ENCODE results near the gene NFXL1.

DNA sequence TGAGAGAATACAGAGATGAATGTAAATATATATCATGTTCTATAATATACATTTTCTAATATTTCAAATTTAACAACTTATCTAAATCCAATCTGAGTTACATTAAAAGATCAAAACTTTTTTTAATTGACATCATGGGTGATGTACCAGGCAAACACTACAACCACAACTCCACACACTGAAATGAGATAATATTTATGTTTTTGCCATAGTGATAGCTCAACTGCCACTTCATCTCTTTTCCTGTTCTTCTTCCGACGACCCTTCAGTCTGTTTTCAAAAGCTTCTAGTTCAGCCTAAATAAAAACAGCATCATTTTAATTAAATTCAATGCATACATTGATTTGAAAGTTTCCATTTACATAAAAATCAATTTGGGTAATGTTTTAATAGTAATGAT is 66.3 kb downstream of the NFXL1 start:
- TF ChIP-seq, protein P1, sequence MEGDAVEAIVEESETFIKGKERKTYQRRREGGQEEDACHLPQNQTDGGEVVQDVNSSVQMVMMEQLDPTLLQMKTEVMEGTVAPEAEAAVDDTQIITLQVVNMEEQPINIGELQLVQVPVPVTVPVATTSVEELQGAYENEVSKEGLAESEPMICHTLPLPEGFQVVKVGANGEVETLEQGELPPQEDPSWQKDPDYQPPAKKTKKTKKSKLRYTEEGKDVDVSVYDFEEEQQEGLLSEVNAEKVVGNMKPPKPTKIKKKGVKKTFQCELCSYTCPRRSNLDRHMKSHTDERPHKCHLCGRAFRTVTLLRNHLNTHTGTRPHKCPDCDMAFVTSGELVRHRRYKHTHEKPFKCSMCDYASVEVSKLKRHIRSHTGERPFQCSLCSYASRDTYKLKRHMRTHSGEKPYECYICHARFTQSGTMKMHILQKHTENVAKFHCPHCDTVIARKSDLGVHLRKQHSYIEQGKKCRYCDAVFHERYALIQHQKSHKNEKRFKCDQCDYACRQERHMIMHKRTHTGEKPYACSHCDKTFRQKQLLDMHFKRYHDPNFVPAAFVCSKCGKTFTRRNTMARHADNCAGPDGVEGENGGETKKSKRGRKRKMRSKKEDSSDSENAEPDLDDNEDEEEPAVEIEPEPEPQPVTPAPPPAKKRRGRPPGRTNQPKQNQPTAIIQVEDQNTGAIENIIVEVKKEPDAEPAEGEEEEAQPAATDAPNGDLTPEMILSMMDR (conservative IDR thresholded peaks at IDR 0.05; ENCODE audit: low read length): no peak
- no peak for TF ChIP-seq EZH2phosphoT487 (IDR thresholded peaks at IDR 0.05; ENCODE audit: borderline replicate concordance, low read depth, low read length)
